Measurements from ENCODE around the gene PLEK2. TPM values are rescaled to one million over a fixed set of nuclear protein-coding genes. Genes with fewer than 3 reads are reported as not detected.

PLEK2 gene
- total RNA-seq, 4 donors from 2014 or later, result 0.44 to 0.94 TPM; not detected in 2

DNA sequence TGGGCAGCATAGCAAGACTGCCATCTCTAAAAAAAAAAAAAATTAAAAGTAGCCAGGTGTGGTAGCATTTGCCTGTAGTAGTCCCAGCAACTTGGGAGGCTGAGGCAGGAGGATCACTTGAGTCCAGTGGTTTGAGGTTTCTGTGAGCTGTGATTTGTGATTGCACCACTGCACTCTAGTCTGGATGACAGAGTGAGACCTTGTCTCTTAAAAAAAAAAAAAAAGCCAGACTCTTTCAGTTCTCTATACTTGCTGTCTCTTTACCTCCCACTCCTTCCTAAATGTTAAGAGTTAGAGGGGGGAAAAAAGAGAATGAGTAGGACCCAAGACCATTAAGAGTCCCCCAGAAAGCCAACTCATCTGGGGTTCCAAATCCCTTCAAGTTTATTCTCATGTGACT lies 34.0 kb downstream of the PLEK2 start:
- Histone ChIP-seq H3K27me3 (no peaks in the 10 kb centered on the region), H3K36me3 (peaks cover 0 to 94% of the 10 kb centered on the region in 2 donors), H3K4me3 (no peak overlapping the region), H3K27ac (no peak overlapping the region), H3K4me1 (no peaks in the 10 kb centered on the region), H3K9me3 (no peaks in the 10 kb centered on the region)
- ATAC-seq (no peak), DNase-seq (no peak)
- no peak for TF ChIP-seq POLR2A (IDR thresholded peaks at IDR 0.05)
- TF ChIP-seq, protein P1, sequence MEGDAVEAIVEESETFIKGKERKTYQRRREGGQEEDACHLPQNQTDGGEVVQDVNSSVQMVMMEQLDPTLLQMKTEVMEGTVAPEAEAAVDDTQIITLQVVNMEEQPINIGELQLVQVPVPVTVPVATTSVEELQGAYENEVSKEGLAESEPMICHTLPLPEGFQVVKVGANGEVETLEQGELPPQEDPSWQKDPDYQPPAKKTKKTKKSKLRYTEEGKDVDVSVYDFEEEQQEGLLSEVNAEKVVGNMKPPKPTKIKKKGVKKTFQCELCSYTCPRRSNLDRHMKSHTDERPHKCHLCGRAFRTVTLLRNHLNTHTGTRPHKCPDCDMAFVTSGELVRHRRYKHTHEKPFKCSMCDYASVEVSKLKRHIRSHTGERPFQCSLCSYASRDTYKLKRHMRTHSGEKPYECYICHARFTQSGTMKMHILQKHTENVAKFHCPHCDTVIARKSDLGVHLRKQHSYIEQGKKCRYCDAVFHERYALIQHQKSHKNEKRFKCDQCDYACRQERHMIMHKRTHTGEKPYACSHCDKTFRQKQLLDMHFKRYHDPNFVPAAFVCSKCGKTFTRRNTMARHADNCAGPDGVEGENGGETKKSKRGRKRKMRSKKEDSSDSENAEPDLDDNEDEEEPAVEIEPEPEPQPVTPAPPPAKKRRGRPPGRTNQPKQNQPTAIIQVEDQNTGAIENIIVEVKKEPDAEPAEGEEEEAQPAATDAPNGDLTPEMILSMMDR (IDR thresholded peaks at IDR 0.05 in 4 of 5, conservative IDR thresholded peaks at IDR 0.05 in 1 of 5), result no peak
- in situ Hi-C loops (cut with MboI; ENCODE audit: low sequenced_read_pairs in 4 of 4), result no loop called here
- intact Hi-C loops (cut with DNase I; ENCODE audit: low total_unique reads), result no loop called here

DNA sequence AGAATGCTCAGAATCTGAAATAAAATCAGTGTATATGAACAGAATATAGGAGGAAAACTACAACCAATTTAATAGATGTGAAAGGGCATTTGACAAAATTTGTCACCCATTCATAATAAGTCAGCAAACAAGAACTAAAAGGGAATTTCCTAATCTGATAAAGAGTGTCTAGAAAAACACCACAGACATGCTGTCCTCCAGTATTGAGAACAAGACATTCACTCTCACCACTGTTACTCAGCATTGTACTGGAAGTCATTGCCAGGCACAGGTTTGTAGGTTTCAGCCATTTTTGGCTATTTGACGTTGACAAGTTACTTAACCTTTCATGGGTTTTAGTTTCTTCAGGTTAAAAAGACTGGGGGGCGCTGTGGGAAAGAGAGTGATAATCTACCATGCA lies 38.6 kb downstream of the PLEK2 start:
- Histone ChIP-seq H3K36me3 (peaks cover 0 to 89% of the 10 kb centered on the region in 2 donors), H3K27ac (no peak overlapping the region), H3K27me3 (no peaks in the 10 kb centered on the region), H3K4me3 (no peak overlapping the region), H3K9me3 (no peaks in the 10 kb centered on the region), H3K4me1 (no peaks in the 10 kb centered on the region)
- in situ Hi-C loops (cut with MboI; ENCODE audit: low sequenced_read_pairs in 4 of 4) (no loop called here), intact Hi-C loops (cut with DNase I; ENCODE audit: low total_unique reads) (no loop called here)
- ATAC-seq (no peak), DNase-seq (no peak)
- TF ChIP-seq POLR2A (IDR thresholded peaks at IDR 0.05), result no peak
- TF ChIP-seq, protein P1 (IDR thresholded peaks at IDR 0.05 in 4 of 5, conservative IDR thresholded peaks at IDR 0.05 in 1 of 5), result no peak

DNA sequence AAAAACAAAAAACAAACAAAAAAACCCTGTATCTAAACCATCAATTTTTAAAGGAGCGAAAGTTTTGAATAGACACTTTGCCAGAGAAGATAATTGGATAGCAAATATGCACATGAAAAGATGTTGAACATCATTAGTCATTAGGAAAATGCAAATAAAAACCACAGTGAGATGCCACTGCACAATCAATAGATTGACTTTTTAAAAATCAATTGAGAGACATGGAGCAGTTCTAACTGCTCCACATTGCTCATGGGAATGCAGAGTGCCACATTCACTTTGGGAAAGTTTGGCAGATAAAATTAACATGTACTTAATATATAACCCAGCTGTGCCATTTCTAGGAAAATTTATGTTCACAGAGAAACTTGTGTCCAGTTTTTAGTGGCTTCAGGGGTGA lies 39.1 kb downstream of the PLEK2 start:
- no peak for TF ChIP-seq POLR2A (IDR thresholded peaks at IDR 0.05)
- TF ChIP-seq, protein P1 (IDR thresholded peaks at IDR 0.05 in 4 of 5, conservative IDR thresholded peaks at IDR 0.05 in 1 of 5), result no peak
- Histone ChIP-seq H3K27ac (no peak overlapping the region), H3K4me3 (no peak overlapping the region), H3K4me1 (no peaks in the 10 kb centered on the region), H3K36me3 (peaks cover 0 to 90% of the 10 kb centered on the region in 2 donors), H3K27me3 (no peaks in the 10 kb centered on the region), H3K9me3 (no peaks in the 10 kb centered on the region)
- DNase-seq (no peak), ATAC-seq (no peak)
- intact Hi-C loops (cut with DNase I; ENCODE audit: low total_unique reads) (no loop called here), in situ Hi-C loops (cut with MboI; ENCODE audit: low sequenced_read_pairs in 4 of 4) (no loop called here)

DNA sequence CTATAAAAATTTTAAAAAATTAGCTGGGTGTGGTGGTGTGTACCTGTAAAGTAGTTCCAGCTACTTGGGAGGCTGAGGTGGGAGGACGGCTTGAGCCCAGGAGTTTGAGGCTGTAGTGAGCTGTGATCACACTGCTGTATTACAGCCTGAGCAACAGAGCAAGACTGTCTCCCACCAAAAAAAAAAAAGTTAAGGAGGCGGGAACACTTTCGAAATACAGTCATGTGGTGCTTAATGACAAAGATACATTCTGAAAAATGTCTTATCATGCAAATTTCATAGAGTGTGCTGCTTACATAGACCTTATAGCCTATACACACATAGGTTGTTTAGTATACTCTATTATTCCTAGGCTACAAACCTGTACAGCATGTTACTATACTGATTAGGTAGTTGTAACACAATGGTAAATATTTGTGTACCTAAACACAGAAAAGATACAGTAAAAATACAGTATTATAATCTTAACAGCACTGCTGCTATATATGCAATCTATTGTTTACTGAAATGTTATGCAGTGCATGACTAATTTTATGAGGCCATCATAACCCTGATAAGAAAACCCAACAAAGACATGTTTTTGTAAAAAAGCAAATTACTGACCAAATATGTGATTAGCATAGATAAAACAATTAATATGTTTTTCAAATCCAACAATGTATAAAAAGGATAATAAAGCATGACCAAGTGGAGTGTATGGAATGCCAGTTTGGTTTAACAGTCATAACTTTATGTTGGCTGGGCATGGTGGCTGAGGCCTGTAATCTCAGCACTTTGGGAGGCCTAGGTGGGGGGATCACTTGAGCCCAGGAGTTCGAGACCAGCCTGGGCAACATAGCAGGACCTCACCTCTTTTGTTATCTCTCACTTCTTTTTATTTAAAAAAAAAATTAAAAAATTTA lies 40.5 kb downstream of the PLEK2 start:
- in situ Hi-C loops (cut with MboI; ENCODE audit: low sequenced_read_pairs in 4 of 4) (no loop called here), intact Hi-C loops (cut with DNase I; ENCODE audit: low total_unique reads) (no loop called here)
- no peak overlapping the region for H3K27ac ChIP-seq
- H3K9me3 ChIP-seq, result no peaks in the 10 kb centered on the region
- H3K4me1 ChIP-seq, result no peaks in the 10 kb centered on the region
- ATAC-seq, result no peak
- H3K4me3 ChIP-seq, result no peak overlapping the region
- H3K36me3 ChIP-seq, result peaks cover 0 to 90% of the 10 kb centered on the region in 2 donors
- TF ChIP-seq, protein P1 (IDR thresholded peaks at IDR 0.05 in 4 of 5, conservative IDR thresholded peaks at IDR 0.05 in 1 of 5), result no peak
- TF ChIP-seq POLR2A (IDR thresholded peaks at IDR 0.05), result no peak
- DNase-seq, result no peak
- no peaks in the 10 kb centered on the region for H3K27me3 ChIP-seq
